Activated CD4-positive, alpha-beta T cell treated with anti-CD3 and anti-CD28 coated beads, Interleukin-2, amount 50 U/mL, for 16 hours (primary cell): ENCODE results near the gene CBR1.
A peak's percentile ranks its signal among the peaks of the same experiment; 100 is the strongest.
"Not testable (repeated sequence)": the region's sequence is repeated elsewhere in the genome, so short reads cannot be mapped to it uniquely, and the experiment has no call there.

Experiments
- DNase-seq: peaks from one replicate; pipeline ENCODE4 v3.0.0-alpha.2; 2020

Gene CBR1

DNA sequence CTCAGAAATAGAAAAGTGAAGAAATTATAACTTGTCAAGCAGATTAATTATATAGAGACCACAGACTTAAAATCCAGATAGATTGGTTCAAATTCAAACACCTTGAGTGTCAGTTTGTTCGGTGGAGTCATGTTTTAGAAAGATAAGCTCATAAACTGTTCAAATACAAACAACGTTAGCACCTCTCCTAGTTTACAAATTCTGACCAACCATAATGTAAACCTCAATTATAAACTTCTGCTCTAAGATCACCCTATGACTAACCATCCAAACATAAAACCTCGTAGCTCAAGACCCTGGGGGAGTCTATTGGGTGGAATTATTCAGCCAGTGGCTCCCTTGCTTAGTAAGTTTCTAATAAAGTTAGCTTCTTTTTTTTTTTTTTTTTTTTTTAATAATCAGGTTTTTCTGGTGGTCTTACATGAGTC is 12.4 kb downstream of the CBR1 start:
- DNase-seq, result no peak

DNA sequence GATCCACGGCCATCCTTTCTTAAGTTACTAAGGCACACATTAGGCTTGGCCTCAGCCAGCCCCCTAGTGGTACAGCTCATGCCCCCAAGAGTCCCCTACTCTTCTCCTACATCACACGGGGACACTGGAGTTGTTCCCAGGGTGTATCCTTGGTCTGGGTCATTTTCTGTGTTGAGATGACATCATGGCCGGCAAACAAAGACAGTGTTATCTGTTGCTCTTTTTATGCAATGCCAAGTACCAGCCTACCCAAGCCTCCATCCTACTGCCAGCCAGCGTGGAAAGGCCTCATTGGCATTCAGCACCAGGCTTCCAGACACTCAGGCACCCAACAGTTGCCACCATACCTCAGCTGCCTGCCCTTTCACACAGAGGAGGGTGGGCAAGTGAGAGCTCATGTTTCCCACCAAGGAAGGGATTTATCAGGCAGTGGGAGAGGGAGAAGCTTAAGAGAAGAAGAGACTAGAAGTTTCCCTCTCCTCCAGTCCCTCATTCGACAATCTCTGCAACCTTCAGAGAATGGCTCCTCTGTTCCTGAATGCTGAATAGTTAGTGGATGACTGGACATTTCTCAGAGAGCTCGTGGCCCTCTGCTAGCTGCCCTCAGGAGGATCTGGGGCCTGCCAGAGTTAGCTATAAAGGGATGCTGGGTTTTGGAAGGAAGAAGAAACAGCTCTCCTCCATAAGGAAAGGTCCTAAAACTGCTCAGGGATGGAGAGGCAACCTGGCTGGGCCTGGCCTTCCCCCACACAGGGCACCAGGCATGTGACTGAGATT is 17.7 kb downstream of the CBR1 start:
- DNase-seq, result no peak

DNA sequence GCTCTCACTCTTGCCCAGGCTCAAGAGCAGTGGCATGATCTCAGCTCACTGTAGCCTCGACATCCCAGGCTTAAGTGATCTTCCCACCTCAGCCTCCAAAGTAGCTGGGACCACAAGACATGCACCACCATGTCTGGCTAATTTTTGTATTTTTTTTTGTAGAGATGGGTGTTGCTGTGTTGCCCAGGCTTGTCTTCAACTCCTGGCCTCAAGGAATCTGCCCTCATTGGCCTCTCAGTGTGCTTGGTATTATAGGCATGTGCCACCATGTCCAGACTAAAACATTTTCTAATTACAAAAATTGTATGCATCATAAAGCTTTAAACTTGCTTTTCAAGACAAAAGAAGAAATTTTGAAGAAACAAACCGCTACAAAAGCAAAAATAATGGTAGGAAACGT is 20.1 kb downstream of the CBR1 start:
- DNase-seq, result no peak

DNA sequence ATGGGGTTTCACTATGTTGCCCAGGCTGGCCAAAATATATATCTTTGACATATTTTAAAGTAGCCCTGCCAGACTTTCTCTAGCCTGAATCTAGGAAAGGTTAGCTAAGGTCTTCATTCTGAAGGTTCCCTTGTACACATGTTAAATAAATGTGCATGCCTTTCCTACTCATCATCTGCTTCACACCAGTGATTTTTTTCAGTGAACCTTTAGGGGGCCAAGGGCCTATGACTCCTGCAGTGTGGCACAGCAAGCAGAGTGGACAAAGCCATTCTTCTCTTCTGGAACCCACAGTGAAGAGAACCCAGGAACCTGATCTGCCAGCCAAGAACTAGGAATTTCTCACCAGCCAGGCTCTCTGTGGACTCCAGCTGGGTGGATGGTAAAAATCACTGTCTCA is 22.9 kb downstream of the CBR1 start:
- DNase-seq, result no peak

DNA sequence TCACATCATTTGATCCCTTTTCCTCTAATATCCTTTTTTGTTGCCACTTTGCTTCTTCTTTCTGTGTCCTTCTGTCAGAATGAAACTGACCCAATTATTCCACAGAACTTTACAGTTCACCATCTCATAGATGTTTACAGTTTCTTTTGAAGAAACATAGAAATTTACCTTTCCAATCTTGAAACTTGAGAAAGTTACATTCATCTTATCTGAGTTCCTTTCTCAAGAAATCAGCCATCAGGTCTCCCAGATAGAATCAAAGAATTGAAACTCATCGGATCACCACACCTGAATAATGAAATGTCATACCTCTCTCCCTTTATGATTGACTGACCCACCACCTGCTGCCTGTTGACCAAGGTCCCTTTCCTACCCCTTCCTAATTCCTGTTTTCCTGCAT is 23.7 kb downstream of the CBR1 start:
- DNase-seq, result no peak

DNA sequence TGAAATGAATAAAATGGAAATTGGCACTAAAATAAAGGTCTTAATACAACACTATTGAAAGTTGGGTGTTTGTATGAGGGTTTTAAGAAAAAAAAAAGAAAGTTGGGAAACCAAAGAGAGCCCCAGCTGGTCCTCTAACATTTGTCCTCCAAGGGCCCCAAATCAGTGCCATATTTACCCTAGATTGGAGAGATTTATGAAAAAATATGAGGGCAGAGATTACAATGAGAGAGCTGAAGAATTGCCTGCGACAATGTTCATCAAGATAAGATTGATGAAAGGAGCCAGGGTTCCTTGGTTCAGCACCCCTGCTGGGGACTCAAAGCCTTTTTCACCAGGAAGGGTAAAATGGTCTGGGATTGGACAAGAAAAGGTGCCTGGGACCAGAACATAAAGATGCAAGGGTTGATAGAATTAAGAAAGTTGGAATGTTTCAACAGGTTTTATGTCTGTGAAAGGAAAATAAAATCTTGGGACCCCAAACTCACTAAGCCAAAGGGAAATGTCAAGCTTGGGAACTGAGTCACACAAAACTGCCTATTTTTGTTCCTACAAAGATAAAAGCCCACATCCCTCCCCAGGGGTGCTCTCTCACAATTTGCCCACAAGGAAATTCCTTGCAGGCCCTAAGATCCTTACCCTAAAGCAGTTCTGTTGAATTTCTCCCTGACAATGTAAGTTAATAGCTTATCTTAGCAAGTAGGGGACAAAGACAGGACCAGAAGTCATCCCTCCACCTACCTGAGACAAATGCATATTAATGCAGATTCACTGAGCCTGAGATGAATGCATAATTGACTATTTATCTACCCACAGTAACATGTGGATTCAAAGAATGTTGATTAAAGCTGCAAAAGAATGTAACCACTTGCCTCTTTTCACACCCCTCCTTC is 26.8 kb downstream of the CBR1 start:
- DNase-seq, result no peak

DNA sequence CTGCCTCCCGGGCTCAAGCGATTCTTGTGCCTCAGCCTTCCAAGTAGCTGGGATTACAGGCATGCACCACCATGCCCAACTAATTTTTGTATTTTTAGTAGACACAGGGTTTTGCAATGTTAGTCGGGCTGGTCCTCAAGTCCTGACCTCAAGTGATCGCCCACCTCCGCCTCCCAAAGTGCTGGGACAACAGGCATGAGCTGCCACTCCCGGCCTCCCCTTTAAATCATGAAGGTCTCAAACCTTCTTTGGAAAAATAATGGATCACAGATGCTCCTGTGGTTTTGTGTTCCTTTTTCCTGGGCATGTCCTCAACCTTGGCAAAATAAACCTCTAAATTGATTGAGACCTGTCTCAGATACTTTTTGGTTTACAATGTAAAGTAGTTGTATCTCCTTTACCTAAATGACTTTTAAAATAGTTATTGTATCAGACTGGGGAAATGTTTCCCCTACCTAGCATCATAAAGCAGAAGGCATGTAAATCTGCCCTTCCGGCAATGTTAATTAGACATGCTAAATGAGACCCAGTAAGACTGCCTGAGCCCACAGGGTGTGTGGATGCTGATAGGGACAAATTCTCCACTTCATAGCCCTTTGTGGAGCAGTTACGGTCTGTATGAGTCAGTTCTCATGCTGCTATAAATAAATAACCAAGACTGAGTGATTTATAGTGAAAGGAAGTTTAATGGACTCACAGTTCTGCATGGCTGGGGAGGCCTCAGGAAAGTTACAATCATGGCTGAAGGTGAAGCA is 27.8 kb downstream of the CBR1 start:
- DNase-seq, result no peak

DNA sequence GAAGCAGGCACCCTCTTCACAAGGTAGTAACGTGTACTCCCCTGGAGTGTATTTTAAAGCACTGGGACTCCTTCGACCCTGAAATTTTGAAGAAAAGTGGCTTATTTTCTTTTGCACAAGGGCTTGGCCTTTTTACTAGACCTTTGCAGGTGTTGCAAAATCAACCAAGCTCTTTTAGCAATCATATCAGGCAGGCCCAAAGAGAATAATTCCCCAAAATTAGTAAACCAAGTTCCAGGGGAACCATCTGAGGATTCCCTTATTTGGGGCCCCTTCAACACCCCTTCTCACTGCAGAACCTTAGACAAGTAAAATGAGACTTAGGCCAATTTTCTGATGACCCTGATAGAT is 28.3 kb downstream of the CBR1 start:
- DNase-seq, result no peak

DNA sequence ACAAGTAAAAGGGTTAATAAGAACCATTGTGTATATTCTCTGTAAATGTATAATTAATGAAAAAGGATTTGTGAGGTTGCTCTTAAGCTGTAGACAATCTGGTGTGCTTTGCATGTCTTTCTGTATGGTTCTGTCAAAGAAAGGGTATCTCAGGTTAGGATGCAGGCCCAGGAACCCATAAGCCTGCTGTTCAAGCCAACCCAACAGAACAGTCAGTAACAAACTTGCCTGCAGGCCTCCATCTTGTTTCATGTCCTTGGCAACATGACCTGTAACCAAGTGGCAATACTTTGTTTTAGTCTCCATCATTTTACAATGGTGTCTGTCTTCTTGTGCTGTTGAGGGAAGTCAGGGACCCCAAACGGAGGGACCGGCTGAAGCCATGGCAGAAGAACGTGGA is 29.2 kb downstream of the CBR1 start:
- no peak for DNase-seq

DNA sequence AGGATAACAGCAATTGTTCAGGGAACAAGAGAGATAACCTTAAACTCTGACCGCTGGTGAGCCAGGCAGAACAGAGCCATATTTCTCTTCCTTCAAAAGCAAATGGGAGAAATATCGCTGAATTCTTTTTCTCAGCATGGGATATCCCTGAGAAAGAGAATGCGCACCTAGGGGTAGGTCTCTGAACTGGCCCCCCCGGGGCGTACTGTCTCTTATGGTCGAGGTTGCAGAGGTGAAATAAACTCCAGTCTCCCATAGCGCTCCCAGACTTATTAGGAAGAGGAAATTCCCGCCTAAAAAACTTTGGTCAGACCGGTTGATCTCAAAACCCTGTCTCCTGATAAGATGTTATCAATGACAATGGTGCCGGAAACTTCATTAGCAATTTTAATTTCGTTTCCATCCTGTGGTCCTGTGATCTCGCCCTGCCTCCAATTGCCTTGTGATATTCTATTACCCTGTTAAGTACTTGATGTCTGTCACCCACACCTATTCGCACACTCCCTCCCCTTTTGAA is 29.9 kb downstream of the CBR1 start:
- not testable (repeated sequence) for DNase-seq

DNA sequence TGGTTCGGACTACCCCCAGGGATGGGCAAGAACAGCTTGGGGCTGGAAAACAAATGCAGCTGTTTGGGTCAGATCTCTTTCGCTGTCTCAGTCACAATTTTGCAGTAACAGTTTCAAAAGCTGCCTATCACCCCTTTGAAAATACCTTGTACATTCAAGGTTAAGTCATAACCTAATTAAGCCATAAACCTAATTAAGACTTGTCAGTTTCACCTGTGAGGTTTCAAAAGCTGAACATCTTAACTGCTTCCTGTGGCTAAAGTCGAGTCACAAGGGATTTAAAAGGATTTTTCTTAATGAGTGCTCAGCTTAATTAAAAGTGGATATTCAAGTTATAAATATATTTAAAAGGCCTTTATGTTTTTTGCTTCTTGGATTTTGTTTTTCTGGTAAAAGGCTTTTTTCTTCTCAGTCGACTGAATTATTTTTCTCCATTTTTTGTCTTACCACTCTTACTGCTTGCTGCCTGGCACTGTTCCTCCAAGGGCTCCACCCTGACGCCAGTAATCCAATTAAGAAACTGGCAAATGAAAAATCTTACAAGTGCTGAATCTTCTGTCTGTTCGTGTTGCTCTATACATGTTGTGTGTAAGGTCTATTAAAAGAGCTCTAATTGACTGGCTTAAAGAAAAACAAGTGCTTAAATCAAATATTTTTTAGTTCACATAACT is 31.3 kb downstream of the CBR1 start:
- no peak for DNase-seq

DNA sequence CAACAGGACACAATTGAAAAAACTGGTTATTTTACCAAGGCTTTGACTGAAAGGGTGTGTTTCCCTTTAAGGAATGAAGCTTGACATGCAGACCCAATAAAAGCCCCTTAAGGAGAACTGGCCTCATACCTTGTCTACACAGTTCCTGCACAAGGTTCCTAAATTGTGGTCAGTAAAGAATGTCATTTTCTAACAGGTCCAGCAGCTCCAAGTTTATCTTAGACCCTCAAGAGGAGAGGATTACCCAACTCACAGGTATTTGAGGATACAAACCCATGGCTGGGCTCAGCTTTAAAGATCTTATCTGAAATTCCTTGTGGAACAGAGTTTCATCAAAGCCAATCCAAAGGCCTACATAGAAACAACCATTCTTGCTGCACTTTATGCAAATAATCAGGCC is 33.6 kb downstream of the CBR1 start:
- no peak for DNase-seq

DNA sequence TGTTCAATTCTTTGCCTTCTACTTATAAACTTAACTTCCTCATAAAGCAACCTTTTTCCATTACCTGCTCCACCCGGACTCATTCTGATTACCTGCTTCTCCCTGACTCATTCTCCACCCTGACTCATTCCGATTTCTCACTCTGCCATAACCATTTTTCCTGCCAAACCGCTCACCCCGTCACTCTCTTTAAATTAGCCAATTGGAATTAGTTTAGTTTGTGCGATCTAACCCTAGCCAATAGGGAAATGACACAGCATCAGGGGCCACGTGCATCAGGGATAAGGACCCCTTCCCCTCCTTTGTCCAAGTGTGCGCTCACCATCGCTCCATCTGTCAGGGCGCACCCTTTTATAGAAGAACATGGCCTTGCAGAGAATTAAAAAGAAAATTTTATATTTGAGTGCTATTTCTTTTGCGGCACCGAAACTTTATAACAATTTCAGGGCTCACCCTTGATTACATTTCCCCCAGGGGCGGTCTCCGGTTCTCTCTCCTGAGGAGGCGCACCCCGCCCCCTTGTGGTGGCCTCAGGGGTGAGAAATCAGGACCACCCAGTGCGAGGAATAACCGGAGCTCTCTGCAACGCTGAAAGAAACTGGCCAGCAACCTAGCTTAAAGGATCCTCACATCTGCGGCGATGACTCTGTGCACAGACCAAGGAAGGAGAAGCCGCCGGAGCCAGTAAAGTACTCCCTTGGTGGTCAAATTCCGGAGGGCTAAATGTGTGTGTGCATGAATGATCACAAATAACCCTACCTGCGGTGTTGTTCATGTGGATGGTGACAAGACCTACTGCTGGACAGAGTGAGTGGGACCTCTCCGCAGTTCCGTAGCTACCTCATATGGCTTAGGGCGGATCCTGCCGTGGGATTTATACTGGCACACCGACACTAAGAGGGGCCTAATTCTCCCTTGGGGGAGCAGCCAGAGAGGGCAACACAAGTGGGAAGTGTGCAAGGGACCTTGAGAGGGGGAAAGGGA is 34.8 kb downstream of the CBR1 start:
- DNase-seq, result peak; percentile 43

DNA sequence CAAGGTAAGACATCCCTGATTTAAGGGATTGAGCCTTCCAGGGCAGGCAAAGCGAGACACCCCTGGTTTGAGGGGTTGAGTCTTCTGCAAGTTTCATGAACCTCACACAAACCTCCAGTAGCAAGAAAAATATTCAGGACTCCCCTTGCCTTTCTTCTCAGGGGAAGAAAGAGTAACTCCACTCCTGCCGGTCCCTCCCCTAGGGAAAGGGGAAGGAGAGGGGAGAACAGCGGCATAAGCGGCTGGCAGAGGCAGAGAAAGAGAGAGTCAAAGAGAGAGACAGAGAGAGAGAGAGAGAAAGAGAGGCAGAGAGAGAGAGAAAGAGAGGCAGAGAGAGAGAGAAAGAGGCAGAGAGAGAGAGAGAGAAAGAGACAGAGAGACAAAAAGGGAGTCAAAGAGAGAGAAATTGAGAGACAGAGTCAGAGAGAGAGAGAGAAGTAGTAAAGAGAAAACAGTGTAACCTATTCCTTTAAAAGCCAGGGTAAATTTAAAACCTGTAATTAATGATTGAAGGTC is 35.6 kb downstream of the CBR1 start:
- no peak for DNase-seq

DNA sequence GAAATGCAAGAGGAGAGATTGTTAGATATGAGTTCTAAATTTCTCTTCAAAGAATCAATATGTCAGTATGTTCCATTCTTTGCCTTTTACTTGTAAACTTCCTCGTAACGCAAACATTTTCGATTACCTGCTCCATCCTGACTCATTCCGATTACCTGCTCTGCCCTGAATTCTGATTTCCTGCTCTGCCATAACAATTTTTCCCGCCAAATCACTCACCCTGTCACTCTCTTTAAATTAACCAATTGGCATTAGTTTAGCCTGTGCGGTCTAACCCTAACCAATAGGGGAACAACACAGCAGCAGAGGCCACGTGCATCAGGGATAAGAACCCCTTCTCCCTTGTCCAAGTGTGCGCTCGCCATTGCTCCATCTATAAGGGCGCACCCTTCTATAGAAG is 40.0 kb downstream of the CBR1 start:
- no peak for DNase-seq

DNA sequence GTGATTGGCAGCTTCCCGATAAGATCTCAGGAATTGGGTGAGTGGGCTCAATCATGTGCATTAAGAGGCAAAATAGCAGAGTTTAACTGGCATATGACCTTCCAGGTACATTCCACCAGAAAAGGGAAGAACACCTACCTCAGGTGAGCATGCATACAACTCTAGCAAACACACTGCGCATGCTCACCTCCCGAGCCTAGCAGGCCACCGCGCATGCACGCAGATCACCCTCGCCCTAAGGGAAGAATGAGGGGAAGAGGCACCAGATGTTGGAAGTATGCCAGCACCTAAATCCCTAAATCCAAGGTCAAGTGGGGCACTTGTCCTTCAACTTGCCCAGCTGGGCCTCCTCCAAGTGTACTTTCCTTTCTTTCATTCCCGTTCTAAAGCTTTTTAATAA is 41.4 kb downstream of the CBR1 start:
- no peak for DNase-seq

DNA sequence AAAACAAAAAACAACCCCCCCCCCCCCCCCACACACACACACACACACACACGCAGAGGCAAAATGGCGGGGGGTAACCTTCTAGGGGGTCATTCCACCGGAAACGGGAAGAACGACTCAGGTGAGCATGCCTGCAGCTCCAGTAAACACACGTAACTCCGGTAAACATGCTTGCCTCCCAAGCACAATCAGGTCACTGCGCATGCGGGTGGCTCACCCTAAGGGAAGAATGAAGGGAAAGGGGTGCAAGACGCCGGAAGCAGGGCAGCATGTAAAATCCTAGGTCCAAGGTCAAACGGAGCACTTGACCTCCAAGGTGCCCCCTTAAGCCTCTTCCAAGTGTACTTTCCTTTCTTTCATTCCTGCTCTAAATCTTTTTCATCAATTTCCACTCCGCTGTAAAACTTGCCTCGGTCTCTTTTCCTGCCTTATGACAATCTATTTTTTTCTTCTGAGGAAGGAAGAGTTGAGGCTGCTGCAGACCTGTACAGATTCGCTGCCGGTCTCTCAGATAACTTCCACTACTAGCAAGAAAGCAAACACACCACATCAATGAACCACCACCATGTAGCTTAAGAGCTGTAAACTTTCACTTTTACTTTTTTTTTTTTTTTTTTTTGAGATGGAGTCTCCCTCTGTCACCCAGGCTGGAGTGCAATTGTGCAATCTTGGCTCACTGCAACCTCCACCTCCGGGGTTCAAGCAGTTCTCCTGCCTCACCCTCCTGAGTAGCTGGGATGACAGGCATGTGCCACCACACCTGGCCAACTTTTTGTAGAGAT is 44.0 kb downstream of the CBR1 start:
- peak; percentile 78 for DNase-seq

DNA sequence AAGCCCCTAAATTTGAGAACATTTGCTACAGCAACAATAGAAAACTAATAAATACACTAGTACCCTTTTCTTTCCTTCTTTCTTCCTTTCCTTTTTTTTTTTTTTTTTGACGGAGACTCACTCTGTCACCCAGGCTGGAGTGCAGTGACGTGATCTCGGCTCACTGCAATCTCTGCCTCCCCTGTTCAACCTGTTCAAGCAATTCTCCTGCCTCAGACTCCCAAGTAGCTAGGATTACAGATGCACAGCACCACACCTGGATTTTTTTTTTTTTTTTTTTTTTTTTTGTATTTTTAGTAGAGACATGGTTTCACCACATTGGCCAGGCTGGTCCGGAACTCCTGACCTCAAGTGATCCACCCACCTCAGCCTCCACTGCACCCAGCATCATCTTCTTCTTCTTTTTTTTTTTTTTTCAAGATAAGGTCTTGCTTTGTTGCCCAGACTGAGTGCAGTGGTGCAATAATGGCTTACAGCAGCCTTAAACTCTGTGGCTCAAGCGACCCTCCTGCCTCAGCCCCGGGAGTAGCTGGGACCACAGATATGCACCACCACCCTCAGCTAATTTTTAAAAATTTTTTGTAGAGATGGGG is 45.4 kb downstream of the CBR1 start:
- DNase-seq, result no peak

DNA sequence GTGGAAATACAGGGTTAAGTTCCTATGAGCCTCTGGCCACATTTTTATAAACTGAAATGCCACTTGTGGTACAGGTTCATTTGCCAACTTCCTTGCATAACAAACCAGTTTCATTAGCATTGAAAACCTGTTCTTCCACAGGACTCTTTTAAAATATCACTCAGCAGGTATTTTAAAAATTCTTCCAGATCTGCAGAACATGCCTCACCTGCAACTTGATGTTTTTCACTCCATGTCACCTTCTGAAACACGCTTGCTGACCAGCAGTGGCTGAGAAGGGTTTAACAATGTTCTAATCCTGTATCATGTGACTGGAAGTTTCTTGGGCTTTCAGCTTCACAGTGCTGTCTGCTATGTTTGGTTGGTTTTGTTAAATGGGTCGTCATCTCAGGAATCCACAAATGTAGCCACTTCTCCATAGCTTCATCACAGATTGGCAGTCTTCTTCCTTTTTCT is 47.5 kb downstream of the CBR1 start:
- DNase-seq, result no peak
